GM12878 (cell line): ENCODE results near the gene TMEM127. TPM values are rescaled to one million over a fixed set of nuclear protein-coding genes. Genes with fewer than 3 reads are reported as not detected.
A peak's percentile ranks its signal among the peaks of the same experiment; 100 is the strongest.

Experiments used
- ATAC-seq: fragments of 200-7000 bp; cut with Tn5 transposase; 3 replicates; pipeline ENCODE4 v1.9.1; 2020; ENCODE audit warnings: mild to moderate bottlenecking, moderate library complexity
- BruUV-seq: library from RNA; stranded (reverse); fragments of 400-500 nt; replicated peaks from 2 replicates; lab custom pipeline; 2021; lab: Mats Ljungman, UMichigan
- CTCF ChIA-PET: fragments of 300-600 bp; sonication (Branson Sonifier 250); formaldehyde crosslinking; extraction: SDS; loops from one replicate; lab custom pipeline; 2021; ENCODE audit warnings: inconsistent platforms; lab: Yijun Ruan, JAX
- POLR2A ChIA-PET: fragments of 350-600 bp; formaldehyde crosslinking; extraction: SDS; loops from one replicate; lab custom pipeline; 2021; ENCODE audit warnings: inconsistent platforms; lab: Charles Lee
- RAD21 ChIA-PET: fragments of 300-600 bp; sonication (Branson Sonifier 250); formaldehyde crosslinking; loops from one replicate; lab custom pipeline; 2023; ENCODE audit warnings: antibody characterized with exemption; ENCODE audit not compliant: unreplicated experiment; lab: Charles Lee
- SMC1A ChIA-PET: fragments of 300-600 bp; sonication (Branson Sonifier 250); formaldehyde crosslinking; loops from one replicate; lab custom pipeline; 2023; ENCODE audit not compliant: unreplicated experiment, uncharacterized antibody; lab: Charles Lee
- DNase-seq: peaks from one replicate; pipeline ENCODE4 v3.0.0-alpha.2; 2011; ENCODE audit warnings: low read depth, low spot score
- FAIRE-seq: peaks from 3 replicates; lab custom pipeline; 2011; peaks lifted over from hg19 to GRCh38; lab: Jason Lieb, UNC
- H2AFZ ChIP-seq: 2 replicates; pipeline ENCODE4 v1.6.0; 2011; ENCODE audit warnings: low read depth, low read length, control low read depth; ENCODE audit not compliant: control insufficient read depth
- H3K27ac ChIP-seq: 2 replicates; pipeline ENCODE4 v1.5.1; 2011; ENCODE audit warnings: control low read depth; ENCODE audit not compliant: control insufficient read depth, insufficient read depth
- H3K27me3 ChIP-seq, 2 experiments: replicated peaks in 1 of 2; 2 replicates each; pipeline versions ENCODE4 v1.6.0 to v1.6.1; 2011; ENCODE audit warnings: low read length in 1 of 2; ENCODE audit not compliant: control insufficient read depth in 2 of 2, insufficient read depth in 2 of 2
- H3K36me3 ChIP-seq, 2 experiments: 2 replicates each; pipeline ENCODE4 v1.5.1; 2011; ENCODE audit warnings: low read length in 1 of 2; ENCODE audit not compliant: control insufficient read depth in 2 of 2, insufficient read depth in 2 of 2
- H3K4me1 ChIP-seq: 2 replicates; pipeline ENCODE4 v1.6.1; 2011; ENCODE audit warnings: mild to moderate bottlenecking, low read length, moderate library complexity, mixed read lengths; ENCODE audit not compliant: control insufficient read depth, insufficient read depth
- H3K4me2 ChIP-seq: 2 replicates; pipeline ENCODE4 v1.6.0; 2011; ENCODE audit warnings: control low read depth; ENCODE audit not compliant: control insufficient read depth, insufficient read depth
- H3K4me3 ChIP-seq: fragments of 200-600 bp; sonication (generic); 2 replicates; pipeline ENCODE4 v1.5.1; 2016
- H3K79me2 ChIP-seq: 2 replicates; pipeline ENCODE4 v1.6.0; 2011; ENCODE audit warnings: low read length; ENCODE audit not compliant: control insufficient read depth, insufficient read depth
- H3K9ac ChIP-seq: 2 replicates; pipeline ENCODE4 v1.8.0; 2011; ENCODE audit warnings: low read length, control low read depth, mixed read lengths; ENCODE audit not compliant: control insufficient read depth, insufficient read depth
- H3K9me3 ChIP-seq: replicated peaks from 3 replicates; pipeline ENCODE4 v1.5.1; 2011; ENCODE audit warnings: mild to moderate bottlenecking, low read length; ENCODE audit not compliant: control insufficient read depth, insufficient read depth
- H4K20me1 ChIP-seq: 2 replicates; pipeline ENCODE4 v1.6.0; 2011; ENCODE audit not compliant: control insufficient read depth, insufficient read depth
- ATF3 ChIP-seq: IDR thresholded peaks from 2 replicates; pipeline ENCODE4 v1.6.1; 2011; ENCODE audit warnings: low read depth, mild to moderate bottlenecking, low read length, moderate library complexity, borderline replicate concordance; ENCODE audit errors: extremely low read depth
- ATF7 ChIP-seq: fragments of 450-650 bp; IDR thresholded peaks from 2 replicates; pipeline ENCODE4 v1.6.1; 2016; ENCODE audit warnings: low read depth, mild to moderate bottlenecking
- BCL11A ChIP-seq: IDR thresholded peaks from 2 replicates; pipeline ENCODE4 v1.6.1; 2011; ENCODE audit warnings: low read depth, low read length
- BCL3 ChIP-seq: IDR thresholded peaks from 2 replicates; pipeline ENCODE4 v1.6.1; 2011; ENCODE audit warnings: borderline replicate concordance, low read depth, mild to moderate bottlenecking, moderate library complexity, low read length; ENCODE audit not compliant: insufficient read depth, poor library complexity, severe bottlenecking
- CEBPB ChIP-seq, 2 experiments: fragments of 150-350 bp in 1 of 2; IDR thresholded peaks; 2 replicates each; pipeline ENCODE4 v1.6.1; 2012 to 2014; ENCODE audit warnings: low read depth in 2 of 2, low read length in 2 of 2, borderline replicate concordance in 1 of 2, inconsistent platforms in 1 of 2
- EED ChIP-seq: sonication (generic); IDR thresholded peaks from 2 replicates; pipeline ENCODE4 v1.6.1; 2016; ENCODE audit warnings: antibody characterized with exemption, low read depth
- JUNB ChIP-seq: IDR thresholded peaks from 2 replicates; pipeline ENCODE4 v1.6.1; 2016; ENCODE audit warnings: antibody characterized with exemption, mild to moderate bottlenecking
- MEF2A ChIP-seq: IDR thresholded peaks from 2 replicates; pipeline ENCODE4 v1.6.1; 2011; ENCODE audit warnings: low read depth, mild to moderate bottlenecking, low read length, moderate library complexity; ENCODE audit not compliant: insufficient read depth
- NKRF ChIP-seq: fragments of 450-650 bp; conservative IDR thresholded peaks from 2 replicates; pipeline ENCODE4 v1.6.1; 2017; ENCODE audit warnings: mild to moderate bottlenecking, moderate library complexity
- NR2C2 ChIP-seq: IDR thresholded peaks from 2 replicates; pipeline ENCODE4 v1.6.1; 2011; ENCODE audit warnings: borderline replicate concordance, low read depth; ENCODE audit not compliant: control insufficient read depth, insufficient read length
- PAX8 ChIP-seq: fragments of 450-650 bp; IDR thresholded peaks from 2 replicates; pipeline ENCODE4 v1.6.1; 2017; ENCODE audit warnings: mild to moderate bottlenecking, moderate library complexity
- PML ChIP-seq: IDR thresholded peaks from 2 replicates; pipeline ENCODE4 v1.6.1; 2012; ENCODE audit warnings: low read length, inconsistent platforms
- POLR2AphosphoS2 ChIP-seq: IDR thresholded peaks from 2 replicates; pipeline ENCODE4 v1.6.1; 2011; ENCODE audit warnings: low read depth, mild to moderate bottlenecking, low read length, improper control_type of control experiment, moderate library complexity
- YY1 ChIP-seq: IDR thresholded peaks from 2 replicates; pipeline ENCODE4 v1.6.1; 2011; ENCODE audit warnings: low read depth, mild to moderate bottlenecking, low read length
- ZNF217 ChIP-seq: fragments of 450-650 bp; IDR thresholded peaks from 2 replicates; pipeline ENCODE4 v1.6.1; 2017; ENCODE audit warnings: antibody characterized with exemption, mild to moderate bottlenecking
- WGBS: methylation state at CpG from one replicate; pipeline ENCODE4 v1.1.6; 2016; ENCODE audit warnings: low lambda C conversion rate; ENCODE audit not compliant: insufficient replicate concordance, insufficient coverage; ENCODE audit errors: missing lambda C conversion rate; 5-methylcytosine and 5-hydroxymethylcytosine counted together
- in situ Hi-C: fragments of 300-500 bp; cut with MboI; formaldehyde crosslinking; loops from 9 replicates; pipeline ENCODE4 v1.14.3; 2018; ENCODE audit warnings: mixed read lengths
- intact Hi-C: fragments of 100-400 bp; cut with micrococcal nuclease; formaldehyde crosslinking; loops from one replicate; pipeline ENCODE4 v1.14.2; 2022; ENCODE audit not compliant: unreplicated experiment
- polyA plus RNA-seq, 11 experiments: library from polyadenylated mRNA; depleted of rRNA in 4 of 11; unstranded in 6 of 11; stranded (reverse) in 5 of 11; fragments of >200 nt; fragmentation: Nextera tagmentation in 4 of 11; fragmentation: Illumina TruSeq in 1 of 11; extraction: Ambion mirVana in 4 of 11; extraction: Trizol in 1 of 11; gene quantifications; 1 replicate in 1 of 11; 2 replicates in 10 of 11; pipeline versions ENCODE4 v1.2.1 to v1.2.3, GENCODE V29; 2011 to 2016; ENCODE audit warnings: inconsistent platforms in 2 of 11, missing spikeins in 2 of 11, low read depth in 1 of 11
- total RNA-seq, 4 experiments: library from RNA; depleted of rRNA in 3 of 4; stranded (reverse); fragments of >200 nt in 3 of 4; fragmentation: Illumina TruSeq in 1 of 4; extraction: Trizol in 1 of 4; gene quantifications; 2 replicates each; pipeline versions ENCODE4 v1.2.1 to v1.2.3, GENCODE V29; 2013 to 2021
- TF ChIP-seq, protein P1 (sequence below): IDR thresholded peaks from 2 replicates; pipeline ENCODE4 v1.6.1; 2011; ENCODE audit warnings: low read depth, low read length, improper control_type of control experiment, borderline replicate concordance
- TF ChIP-seq, protein P2 (sequence below): IDR thresholded peaks from 2 replicates; pipeline ENCODE4 v1.6.1; 2012; ENCODE audit warnings: low read depth, low read length, improper control_type of control experiment

TMEM127 gene
- total and polyA plus RNA-seq, 10 of the 15 experiments (the other 5 are each of a cell fraction or from before 2014, with no cell fraction given), result 2.6 to 27.2 (median 17.7) TPM

DNA sequence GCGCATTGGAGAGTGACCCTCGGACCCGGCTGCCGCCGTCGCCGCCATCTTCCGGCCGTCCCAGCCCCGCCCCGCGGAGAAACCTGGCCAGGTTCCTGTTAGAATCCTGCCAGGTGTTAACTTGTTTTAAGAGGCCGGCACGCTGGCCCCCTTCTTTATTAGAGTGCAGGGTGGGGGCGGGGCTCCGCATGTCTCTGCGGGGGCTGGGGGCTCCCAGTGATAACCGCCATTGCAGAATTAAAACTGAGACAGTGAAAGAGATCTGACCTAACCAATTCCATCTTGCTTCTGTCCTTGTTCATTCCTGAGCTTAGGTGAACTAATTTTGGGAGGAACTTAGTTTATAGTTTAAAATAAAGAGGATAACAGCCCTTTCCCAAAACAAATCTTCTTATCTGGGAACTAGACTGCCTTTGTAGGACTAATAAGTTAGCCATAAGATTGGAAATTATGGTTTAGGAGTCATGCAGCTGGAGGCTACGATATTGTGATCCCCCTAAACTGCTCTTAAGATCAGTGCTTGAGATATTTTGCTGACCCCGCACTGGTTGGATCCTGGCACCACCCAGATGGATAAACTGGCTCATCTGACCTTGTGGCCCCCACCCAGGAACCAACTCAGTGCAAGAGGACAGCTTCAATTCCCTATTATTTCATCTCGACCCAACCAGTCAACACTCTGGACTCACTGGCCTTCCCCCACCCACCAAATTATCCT lies 56.6 kb downstream of the TMEM127 start:
- peaks cover 9% of the 10 kb centered on the region for H4K20me1 ChIP-seq
- 8% methylated on average over 21 of the region's 21 CpGs for WGBS
- ChIA-PET RAD21 (interaction anchor here (0.5 to 4.0 kb wide), 10 partner anchors 18 to 112 kb away, joined by 3 to 31 read pairs (median 6); no protein-coding TSS in a partner anchor), CTCF (interaction anchor here (0.7 to 4.2 kb wide), 14 partner anchors 10 to 216 kb away, joined by 3 to 26 read pairs (median 4); no protein-coding TSS in a partner anchor), SMC1A (interaction anchor here (1.7 to 3.5 kb wide), 6 partner anchors 14 to 35 kb away, joined by 5 to 21 read pairs (median 12); no protein-coding TSS in a partner anchor)
- H3K27me3 ChIP-seq, result no peaks in the 10 kb centered on the region
- peak overlapping the region; percentile 82 for H3K27ac ChIP-seq
- H3K9me3 ChIP-seq, result no peaks in the 10 kb centered on the region
- peaks cover 27% of the 10 kb centered on the region for H3K4me1 ChIP-seq
- peak overlapping the region; percentile 26; the same call in 1 of the 2 replicates for H2AFZ ChIP-seq
- TF ChIP-seq YY1 (peak; percentile 93), JUNB (no peak), ZNF217 (no peak), PML (peak; percentile 10; the same call in 1 of the 2 replicates), PAX8 (no peak), MEF2A (no peak), BCL11A (no peak), NKRF (no peak), POLR2AphosphoS2 (peak; percentile 9; the same call in 1 of the 2 replicates), CEBPB (IDR thresholded peaks at IDR 0.05; ENCODE audit: borderline replicate concordance in 1 of 2, low read depth in 2 of 2, low read length in 2 of 2) (no peak), ATF7 (0 out of 2 replicates have a peak, but pooled peaks have one; percentile 2), BCL3 (peak; percentile 7), EED (no peak), ATF3 (no peak), NR2C2 (no peak)
- TF ChIP-seq, protein P1, sequence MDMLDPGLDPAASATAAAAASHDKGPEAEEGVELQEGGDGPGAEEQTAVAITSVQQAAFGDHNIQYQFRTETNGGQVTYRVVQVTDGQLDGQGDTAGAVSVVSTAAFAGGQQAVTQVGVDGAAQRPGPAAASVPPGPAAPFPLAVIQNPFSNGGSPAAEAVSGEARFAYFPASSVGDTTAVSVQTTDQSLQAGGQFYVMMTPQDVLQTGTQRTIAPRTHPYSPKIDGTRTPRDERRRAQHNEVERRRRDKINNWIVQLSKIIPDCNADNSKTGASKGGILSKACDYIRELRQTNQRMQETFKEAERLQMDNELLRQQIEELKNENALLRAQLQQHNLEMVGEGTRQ, result no peak
- TF ChIP-seq, protein P2, sequence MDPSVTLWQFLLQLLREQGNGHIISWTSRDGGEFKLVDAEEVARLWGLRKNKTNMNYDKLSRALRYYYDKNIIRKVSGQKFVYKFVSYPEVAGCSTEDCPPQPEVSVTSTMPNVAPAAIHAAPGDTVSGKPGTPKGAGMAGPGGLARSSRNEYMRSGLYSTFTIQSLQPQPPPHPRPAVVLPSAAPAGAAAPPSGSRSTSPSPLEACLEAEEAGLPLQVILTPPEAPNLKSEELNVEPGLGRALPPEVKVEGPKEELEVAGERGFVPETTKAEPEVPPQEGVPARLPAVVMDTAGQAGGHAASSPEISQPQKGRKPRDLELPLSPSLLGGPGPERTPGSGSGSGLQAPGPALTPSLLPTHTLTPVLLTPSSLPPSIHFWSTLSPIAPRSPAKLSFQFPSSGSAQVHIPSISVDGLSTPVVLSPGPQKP, result no peak
- TF ChIP-seq, all 136 proteins: peak for 5
- FAIRE-seq, result no peak
- ATAC-seq, result no peak
- in situ Hi-C loops, result no loop called here
- intact Hi-C loops, result loop anchor here (2.0 to 5.0 kb wide), 3 partner anchors 64 to 128 kb away; partner anchors contain the start of genes DUSP2 and NCAPH
- Histone ChIP-seq H3K36me3 (peaks cover 0 to 3% of the 10 kb centered on the region in 2 experiments; a peak in 1 of 4 replicates), H3K4me2 (peak overlapping the region; percentile 70), H3K79me2 (peaks cover 58% of the 10 kb centered on the region), H3K9ac (peak overlapping the region; percentile 76), H3K4me3 (peak overlapping the region; percentile 94)
- TSS peak; percentile 71 for BruUV-seq
- POLR2A ChIA-PET, result interaction anchor here (0.6 to 3.8 kb wide), 17 partner anchors 8 to 69 kb away, joined by 3 to 66 read pairs (median 6); partner anchors contain the start of gene DUSP2
- no peak for DNase-seq
